Measurements from ENCODE around the gene DUS1L.

- no peak for TF ChIP-seq POLR2A (IDR thresholded peaks at IDR 0.05)
- TF ChIP-seq, protein P1, sequence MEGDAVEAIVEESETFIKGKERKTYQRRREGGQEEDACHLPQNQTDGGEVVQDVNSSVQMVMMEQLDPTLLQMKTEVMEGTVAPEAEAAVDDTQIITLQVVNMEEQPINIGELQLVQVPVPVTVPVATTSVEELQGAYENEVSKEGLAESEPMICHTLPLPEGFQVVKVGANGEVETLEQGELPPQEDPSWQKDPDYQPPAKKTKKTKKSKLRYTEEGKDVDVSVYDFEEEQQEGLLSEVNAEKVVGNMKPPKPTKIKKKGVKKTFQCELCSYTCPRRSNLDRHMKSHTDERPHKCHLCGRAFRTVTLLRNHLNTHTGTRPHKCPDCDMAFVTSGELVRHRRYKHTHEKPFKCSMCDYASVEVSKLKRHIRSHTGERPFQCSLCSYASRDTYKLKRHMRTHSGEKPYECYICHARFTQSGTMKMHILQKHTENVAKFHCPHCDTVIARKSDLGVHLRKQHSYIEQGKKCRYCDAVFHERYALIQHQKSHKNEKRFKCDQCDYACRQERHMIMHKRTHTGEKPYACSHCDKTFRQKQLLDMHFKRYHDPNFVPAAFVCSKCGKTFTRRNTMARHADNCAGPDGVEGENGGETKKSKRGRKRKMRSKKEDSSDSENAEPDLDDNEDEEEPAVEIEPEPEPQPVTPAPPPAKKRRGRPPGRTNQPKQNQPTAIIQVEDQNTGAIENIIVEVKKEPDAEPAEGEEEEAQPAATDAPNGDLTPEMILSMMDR (IDR thresholded peaks at IDR 0.05): no peak
Observed at GRCh38 chr17:82031885-82032627, 33.5 kb downstream of the DUS1L start.

Measured in uterus (tissue), 2 donors.